Measurements from ENCODE around the gene ETV7.
"Not testable (repeated sequence)": the region's sequence is repeated elsewhere in the genome, so short reads cannot be mapped to it uniquely, and the experiment has no call there.

ETV7 gene

GRCh38 chr6:36387440-36388303 lies at the start of gene ETV7:
TSS of gene ETV7 (minus strand) at chr6:36387669. CDS start at chr6:36387541, 128 bp downstream.
- DNase-seq, result peak; percentile 58

DNA sequence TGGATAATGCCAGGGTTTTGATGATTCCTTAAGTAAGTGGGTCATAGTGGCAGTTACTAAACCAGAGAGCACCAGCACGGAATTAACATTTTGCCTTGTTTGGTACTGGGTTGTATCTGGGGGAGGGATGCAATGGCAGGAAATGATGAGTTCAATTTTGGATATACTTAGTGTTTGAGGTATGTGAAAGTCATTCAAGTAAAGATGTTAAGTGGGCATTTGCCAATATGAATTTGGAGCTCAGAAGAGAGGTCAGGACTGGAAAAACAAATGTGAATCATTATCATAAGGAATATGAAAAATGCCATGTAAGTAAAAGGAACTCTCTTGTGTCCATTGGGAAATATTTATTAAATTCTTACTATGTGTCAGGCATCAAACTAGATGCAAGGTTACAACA lies 49.0 kb upstream of the ETV7 start:
- no peak for DNase-seq

DNA sequence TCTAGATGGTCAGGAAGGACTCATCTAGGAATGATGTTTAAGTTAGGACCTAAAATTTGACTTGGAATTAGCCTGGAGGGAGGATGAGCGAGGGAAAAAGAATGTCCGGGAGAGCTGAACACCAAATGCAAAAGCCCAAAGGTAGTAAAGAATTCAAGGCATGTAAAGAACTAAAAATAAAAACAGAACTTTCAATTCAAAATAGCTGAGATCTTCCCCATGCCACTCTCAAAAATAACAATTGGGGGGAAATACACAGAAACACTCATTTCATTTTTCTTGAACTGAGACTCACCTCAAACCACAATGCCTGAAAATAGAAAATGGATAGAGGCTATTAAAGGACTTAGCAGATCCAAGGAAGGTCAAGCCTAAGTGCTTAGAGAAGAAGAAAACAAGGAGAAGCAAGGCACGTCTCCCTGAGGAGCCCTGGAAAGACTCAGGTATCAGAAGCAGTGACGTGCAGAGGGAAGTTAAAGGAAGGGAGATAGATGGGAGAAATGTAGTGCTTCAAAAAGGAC lies 44.7 kb upstream of the ETV7 start:
- no peak for DNase-seq

DNA sequence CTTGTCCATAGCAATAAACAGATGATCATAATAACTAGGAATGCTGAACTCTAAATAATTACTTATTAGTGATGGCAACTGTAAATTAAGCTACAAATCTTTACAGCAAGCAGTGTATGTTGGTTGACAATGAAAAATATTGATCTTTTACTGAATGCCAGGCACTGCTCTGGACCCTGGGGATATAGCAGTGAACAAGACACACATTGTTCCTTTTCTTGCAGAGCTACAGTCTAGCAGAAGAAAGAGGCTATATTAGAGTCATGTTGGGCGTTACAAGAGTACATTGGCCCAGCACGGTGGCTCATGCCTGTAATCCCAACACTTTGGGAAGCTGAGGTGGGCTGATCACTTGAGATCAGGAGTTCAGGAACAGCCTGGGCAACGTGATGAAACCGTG lies 43.7 kb upstream of the ETV7 start:
- no peak for DNase-seq

DNA sequence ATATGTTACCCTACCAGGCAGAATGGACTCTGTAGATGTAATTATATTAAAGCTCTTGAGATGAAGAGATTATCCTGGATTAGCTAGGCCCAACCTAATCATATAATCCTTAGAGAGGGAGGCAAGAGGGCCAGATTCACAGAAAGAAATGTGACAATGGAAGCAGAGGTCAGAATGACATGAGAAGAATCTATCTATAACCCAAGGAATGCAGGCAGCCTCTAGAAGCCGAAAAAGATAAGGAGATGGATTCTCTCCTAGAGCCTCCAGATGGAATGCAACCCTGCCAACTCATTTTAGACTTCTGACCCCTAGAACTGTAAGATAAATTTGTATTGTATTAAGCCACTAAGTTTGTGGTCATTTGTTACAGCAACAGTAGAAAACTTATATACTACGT lies 42.9 kb upstream of the ETV7 start:
- no peak for DNase-seq

GRCh38 chr6:36428911-36429310 lies 41.4 kb upstream of the ETV7 start:
- no peak for DNase-seq

DNA sequence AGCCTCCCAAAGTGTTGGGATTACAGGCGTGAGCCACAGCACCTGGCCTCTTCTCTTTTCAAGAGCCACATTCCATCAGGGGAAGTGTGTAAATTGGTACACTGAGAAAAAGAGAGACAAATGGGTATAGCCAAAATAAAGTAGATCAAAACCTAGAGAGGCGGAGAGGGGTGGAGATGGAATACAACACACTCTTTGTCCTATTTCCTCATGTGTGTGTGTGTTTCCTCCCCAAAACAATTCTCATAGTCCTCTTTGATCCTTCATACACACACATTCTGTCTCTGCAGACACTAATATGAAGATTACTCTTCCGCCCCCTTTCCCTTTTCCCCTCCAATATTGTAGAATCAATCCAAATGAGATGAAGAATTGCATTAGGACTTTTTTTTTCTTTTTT lies 39.2 kb upstream of the ETV7 start:
- DNase-seq, result no peak

DNA sequence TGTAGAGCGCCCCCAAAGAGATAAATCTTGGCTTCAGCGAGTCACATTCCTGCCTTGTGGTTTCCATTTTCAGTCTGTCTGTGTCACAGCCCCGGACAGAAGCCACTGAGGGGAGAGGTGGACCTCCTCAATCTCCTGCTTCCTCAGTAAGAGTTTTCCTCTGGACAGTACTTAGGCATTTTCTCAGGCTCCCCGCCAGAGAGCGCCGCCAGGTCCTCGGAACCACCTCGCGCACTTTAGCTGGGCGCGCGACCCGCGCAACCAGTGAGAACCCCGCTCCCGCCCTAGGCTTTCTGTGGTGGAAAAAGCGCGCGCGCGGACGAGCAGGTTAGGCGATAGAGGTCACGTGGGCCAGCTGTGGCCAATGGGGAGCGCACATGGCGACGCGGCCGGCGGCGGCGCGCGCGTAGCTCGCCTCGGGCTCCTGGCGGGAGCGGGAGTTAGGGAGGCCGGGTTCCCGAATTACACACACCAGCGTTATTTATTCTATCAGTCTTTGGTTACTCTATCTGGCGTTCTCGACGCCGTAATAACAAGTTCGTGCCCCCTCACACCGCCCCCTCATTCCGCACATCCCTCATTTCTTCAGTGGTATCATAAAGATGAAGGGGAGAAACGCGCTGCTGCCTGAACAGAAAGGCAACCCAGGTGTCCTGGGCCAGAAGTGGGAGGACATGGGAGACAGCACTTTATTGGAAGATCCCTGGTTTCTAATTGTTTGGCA lies 35.8 kb upstream of the ETV7 start:
- DNase-seq, result peak; percentile 97

- no peak for DNase-seq
Observed at GRCh38 chr6:36422714-36423100, 35.2 kb upstream of the ETV7 start.

DNA sequence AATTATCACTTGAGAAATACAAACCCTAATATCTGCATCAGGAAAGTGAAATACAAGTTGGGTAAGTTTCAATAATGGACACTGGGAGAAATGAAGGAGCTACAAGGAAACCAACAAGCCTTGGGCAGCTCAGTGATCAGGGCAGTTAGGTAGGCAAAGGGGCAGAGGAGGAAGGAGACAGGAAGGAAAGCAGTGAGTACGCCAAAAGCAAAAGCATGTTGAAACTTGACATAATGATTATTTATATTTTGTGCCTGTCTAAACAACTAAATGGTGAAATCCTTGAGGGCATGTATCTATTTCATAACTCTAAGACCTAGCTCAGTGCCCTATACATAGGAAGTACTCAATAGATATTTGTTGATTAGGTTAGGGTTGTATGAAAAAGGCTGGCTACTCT lies 31.8 kb upstream of the ETV7 start:
- no peak for DNase-seq

DNA sequence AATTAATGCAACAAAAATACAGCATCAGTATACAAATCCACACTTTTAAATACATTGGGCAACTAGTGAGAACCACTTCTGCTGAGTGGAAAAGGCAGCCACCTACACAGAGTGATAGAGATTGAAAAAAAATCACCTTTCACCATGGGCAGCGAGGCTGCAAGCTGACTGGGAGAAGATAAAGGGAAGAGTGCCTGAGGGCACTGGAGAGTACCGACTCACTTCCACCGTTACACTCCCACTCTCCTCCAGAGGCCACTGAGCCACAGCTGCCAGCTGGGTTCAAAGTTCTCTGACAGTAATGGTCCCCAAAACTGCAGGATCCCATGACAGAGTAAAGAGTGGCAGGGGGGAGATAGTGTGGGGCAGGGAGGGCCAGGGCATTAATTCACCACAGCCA lies 31.1 kb upstream of the ETV7 start:
- DNase-seq, result no peak

GRCh38 chr6:36414481-36414880 lies 27.0 kb upstream of the ETV7 start:
- DNase-seq, result no peak

DNA sequence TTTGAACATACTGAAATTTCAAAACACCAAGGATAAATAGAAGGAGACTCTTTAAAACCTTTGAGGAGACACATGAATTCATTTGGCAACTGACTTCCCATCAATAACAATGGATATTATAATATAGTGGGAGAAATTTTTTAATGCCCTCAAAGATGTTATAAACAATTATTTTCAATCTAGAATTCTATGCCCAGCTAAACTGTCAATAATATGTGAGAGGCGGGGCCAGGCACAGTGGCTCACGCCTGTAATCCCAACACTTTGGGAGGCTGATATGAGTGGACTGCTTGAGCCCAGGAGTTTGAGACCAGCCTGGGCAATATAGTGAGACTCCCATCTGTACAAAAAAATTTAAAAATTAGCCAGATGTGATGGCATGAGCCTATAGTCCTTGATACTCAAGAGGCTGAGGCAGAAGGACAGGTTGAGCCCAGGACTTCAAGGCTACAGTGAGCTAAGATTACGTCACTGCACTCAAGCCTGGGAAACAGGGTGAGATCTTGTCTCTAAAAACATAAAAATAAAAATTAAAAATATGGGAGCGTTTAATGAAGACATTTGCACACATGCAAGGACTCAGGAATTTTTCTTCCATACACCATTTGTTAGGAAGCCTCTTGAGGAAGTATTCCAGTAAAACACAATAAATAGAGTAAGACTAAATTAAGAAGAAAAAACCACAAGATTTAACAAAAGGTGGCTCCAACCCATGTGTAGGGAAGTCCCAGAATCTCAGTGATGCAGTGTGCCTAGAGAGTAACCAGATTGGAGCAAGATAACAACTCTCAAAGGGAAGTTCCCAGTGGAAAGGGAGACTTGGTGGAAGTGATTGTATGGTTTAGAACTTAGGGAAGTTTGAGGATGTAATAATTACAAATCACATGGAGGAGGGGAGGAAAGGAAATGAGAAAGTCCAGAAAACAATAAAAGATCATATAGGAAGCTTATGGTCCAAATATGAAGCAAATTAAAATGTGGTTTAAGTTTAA lies 26.3 kb upstream of the ETV7 start:
- no peak for DNase-seq

GRCh38 chr6:36409718-36410117 lies 22.2 kb upstream of the ETV7 start:
- not testable (repeated sequence) for DNase-seq

GRCh38 chr6:36404164-36404563 lies 16.7 kb upstream of the ETV7 start:
- DNase-seq, result no peak

DNA sequence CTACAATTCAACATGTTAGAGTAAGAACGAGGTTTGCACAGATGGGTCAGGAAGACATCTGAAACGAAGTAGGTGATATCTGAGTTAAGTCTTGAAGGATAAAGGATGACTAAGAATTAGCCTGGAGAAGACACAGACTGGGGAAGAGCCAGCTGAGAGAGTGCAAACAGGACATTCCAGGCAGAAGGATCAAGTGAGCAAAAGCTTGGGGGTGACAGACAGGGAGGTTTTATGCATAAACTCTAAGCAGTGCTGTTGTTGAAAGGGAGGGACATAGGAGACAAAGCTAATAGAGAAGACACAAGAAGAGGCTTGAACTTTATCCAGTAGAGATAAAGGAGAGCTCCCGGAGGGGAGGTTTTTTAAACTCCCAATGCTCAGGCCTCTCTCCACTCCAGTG lies 15.0 kb upstream of the ETV7 start:
- DNase-seq, result no peak

DNA sequence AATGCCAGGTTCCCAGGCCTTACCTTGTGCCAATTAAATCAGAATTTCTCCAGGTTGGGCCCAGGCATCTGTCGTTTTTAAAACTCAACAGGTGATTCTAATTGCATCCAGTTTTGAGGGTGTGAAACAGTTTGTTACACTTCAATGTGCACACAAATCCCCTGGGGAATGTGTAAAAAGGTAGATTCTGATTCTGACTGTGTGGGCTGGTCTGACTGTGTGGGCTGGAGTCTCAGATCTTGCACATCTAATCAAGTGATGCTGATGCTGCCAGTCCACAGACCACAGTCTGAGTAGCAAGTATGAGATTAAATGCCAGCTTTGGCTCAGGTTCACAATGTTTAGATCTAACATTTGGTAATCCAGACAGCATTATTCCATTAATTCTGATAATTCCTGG lies 12.5 kb upstream of the ETV7 start:
- no peak for DNase-seq

GRCh38 chr6:36392621-36393020 lies 5.2 kb upstream of the ETV7 start:
- no peak for DNase-seq

- DNase-seq, result no peak
Observed at GRCh38 chr6:36389353-36389752, 1.9 kb upstream of the ETV7 start.

- DNase-seq, result peak; percentile 35
Observed at GRCh38 chr6:36386495-36387439, 702 bp downstream of the ETV7 start.

GRCh38 chr6:36384095-36384494 lies 3.4 kb downstream of the ETV7 start:
- no peak for DNase-seq

DNA sequence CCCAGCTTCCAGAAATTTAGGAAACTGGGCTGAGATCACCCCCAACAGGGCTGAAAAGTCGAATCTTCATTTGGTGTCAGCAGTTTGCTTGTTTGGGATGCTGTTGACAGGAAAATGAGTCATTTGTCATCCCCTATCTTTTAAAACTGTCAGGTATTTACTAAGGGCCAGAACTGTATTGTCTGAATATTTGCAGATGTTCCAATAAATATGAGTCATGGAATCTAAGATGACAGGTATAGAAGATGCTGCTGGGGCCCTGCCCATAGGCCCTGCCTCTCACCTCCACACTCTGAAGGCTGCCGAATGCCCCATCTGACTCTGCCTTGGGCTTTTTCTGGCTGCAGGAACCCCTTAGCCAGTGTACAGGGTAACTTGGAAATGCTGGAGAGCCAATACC lies 3.9 kb downstream of the ETV7 start:
- DNase-seq, result no peak

Data from activated CD4-positive, CD25-positive, alpha-beta regulatory T cell treated with anti-CD3 and anti-CD28 coated beads, Interleukin-2, amount 50 U/mL, for 72 hours (primary cell).